Middle frontal gyrus (tissue), 1 donor: ENCODE results near the gene ULBP3.
"Not testable (repeated sequence)": the region's sequence is repeated elsewhere in the genome, so short reads cannot be mapped to it uniquely, and the experiment has no call there.

ENCODE experiments used
- DNase-seq: peaks from one replicate; pipeline ENCODE4 v3.0.0-alpha.2; 2015; ENCODE audit warnings: low spot score; ENCODE audit errors: extremely low spot score

The ULBP3 gene

GRCh38 chr6:150017186-150017521, 51.8 kb downstream of the ULBP3 start:
- not testable (repeated sequence) for DNase-seq

GRCh38 chr6:150016324-150017185, 52.4 kb downstream of the ULBP3 start:
- DNase-seq = peak; percentile 77

- not testable (repeated sequence) for DNase-seq
Measured at GRCh38 chr6:150015281-150016001, 53.5 kb downstream of the ULBP3 start.

- not testable (repeated sequence) for DNase-seq
Measured at GRCh38 chr6:150014623-150015280, 54.2 kb downstream of the ULBP3 start.

GRCh38 chr6:150013785-150014622, 54.9 kb downstream of the ULBP3 start:
- not testable (repeated sequence) for DNase-seq

- not testable (repeated sequence) for DNase-seq
Measured at GRCh38 chr6:150012846-150013784, 55.8 kb downstream of the ULBP3 start.
